ENCODE results near the gene CD248.
"Not testable (repeated sequence)": the region's sequence is repeated elsewhere in the genome, so short reads cannot be mapped to it uniquely, and the experiment has no call there.

CD248 gene

GRCh38 chr11:66287211-66287888 is 29.5 kb downstream of the CD248 start:
- no peak for DNase-seq

GRCh38 chr11:66286699-66287098 is 30.1 kb downstream of the CD248 start:
- DNase-seq, result no peak

GRCh38 chr11:66285250-66285947 is 31.4 kb downstream of the CD248 start:
- no peak for DNase-seq

- no peak for DNase-seq
These were observed 32.2 kb downstream of the CD248 start for GRCh38 chr11:66284526-66285078.

- DNase-seq, result no peak
These were observed 33.3 kb downstream of the CD248 start for GRCh38 chr11:66283461-66284105.

GRCh38 chr11:66282468-66283455 is 34.1 kb downstream of the CD248 start:
- DNase-seq, result peak; percentile 80

GRCh38 chr11:66281776-66282467 is 34.9 kb downstream of the CD248 start:
- DNase-seq, result no peak

GRCh38 chr11:66281001-66281400 is 35.8 kb downstream of the CD248 start:
- DNase-seq, result no peak

GRCh38 chr11:66280428-66280827 is 36.4 kb downstream of the CD248 start:
- no peak for DNase-seq

- no peak for DNase-seq
These were observed 37.6 kb downstream of the CD248 start for GRCh38 chr11:66279092-66279734.

- DNase-seq, result no peak
These were observed 38.3 kb downstream of the CD248 start for GRCh38 chr11:66278363-66279091.

- no peak for DNase-seq
These were observed 39.1 kb downstream of the CD248 start, which contains the start of gene CNIH2 for GRCh38 chr11:66277471-66278362. CNIH2 (plus strand) TSS chr11:66278175; CDS start chr11:66278457, 282 bp downstream.

- not testable (repeated sequence) for DNase-seq
These were observed 39.8 kb downstream of the CD248 start for GRCh38 chr11:66277064-66277463.

GRCh38 chr11:66276619-66277018 is 40.2 kb downstream of the CD248 start:
- DNase-seq, result not testable (repeated sequence)

- no peak for DNase-seq
These were observed 40.7 kb downstream of the CD248 start for GRCh38 chr11:66275984-66276612.

GRCh38 chr11:66275396-66275795 is 41.4 kb downstream of the CD248 start:
- no peak for DNase-seq

- no peak for DNase-seq
These were observed 42.6 kb downstream of the CD248 start for GRCh38 chr11:66274219-66274618.

GRCh38 chr11:66272596-66272995 is 44.2 kb downstream of the CD248 start:
- DNase-seq, result no peak

- no peak for DNase-seq
These were observed 45.0 kb downstream of the CD248 start for GRCh38 chr11:66271816-66272215.

Data from amniotic stem cell (primary cell).